K562 (cell line): ENCODE results near the gene POU3F1. TPM values are rescaled to one million over a fixed set of nuclear protein-coding genes. Genes with fewer than 3 reads are reported as not detected.

Source experiments
- CAMTA2 ChIP-seq: fragments of 250-450 bp; sonication (Bioruptor Pico); conservative IDR thresholded peaks from 2 replicates; pipeline ENCODE4 v1.5.1; 2022
- ID3 ChIP-seq, 2 experiments: fragments of 250-450 bp in 1 of 2; fragments of 450-650 bp in 1 of 2; sonication (Bioruptor Pico) in 1 of 2; IDR thresholded peaks; 2 replicates each; pipeline versions ENCODE4 v1.6.1 to v1.8.0; 2016 to 2021; ENCODE audit warnings: mild to moderate bottlenecking in 2 of 2, moderate library complexity in 2 of 2, missing compliant biosample characterization in 1 of 2, missing genetic modification characterization in 1 of 2
- KHSRP ChIP-seq: fragments of 450-650 bp; IDR thresholded peaks from 2 replicates; pipeline ENCODE4 v1.6.1; 2017
- MTF1 ChIP-seq: fragments of 250-450 bp; sonication (Bioruptor Pico); IDR thresholded peaks from 2 replicates; pipeline ENCODE4 v1.9.0; 2021; ENCODE audit warnings: moderate library complexity, mild to moderate bottlenecking, inconsistent platforms, borderline replicate concordance
- MYNN ChIP-seq, 2 experiments: sonication (generic); formaldehyde crosslinking in 1 of 2; IDR thresholded peaks; 2 replicates each; pipeline versions ENCODE4 v1.5.0 to v1.6.1; 2016 to 2020; ENCODE audit warnings: antibody characterized with exemption in 1 of 2, missing genetic modification reagents in 1 of 2
- NCOA6 ChIP-seq: fragments of 450-650 bp; IDR thresholded peaks from 2 replicates; pipeline ENCODE4 v1.6.1; 2017; ENCODE audit warnings: mild to moderate bottlenecking
- PHF20 ChIP-seq: fragments of 450-650 bp; IDR thresholded peaks from 2 replicates; pipeline ENCODE4 v1.6.1; 2018; ENCODE audit not compliant: partially characterized antibody
- PHF21A ChIP-seq: fragments of 450-650 bp; IDR thresholded peaks from 2 replicates; pipeline ENCODE4 v1.6.1; 2017; ENCODE audit warnings: low read depth, borderline replicate concordance
- REST ChIP-seq, 2 experiments: fragments of 450-650 bp; formaldehyde crosslinking in 1 of 2; IDR thresholded peaks; 2 replicates each; pipeline versions ENCODE4 v1.4.0 to v1.6.1; 2014 to 2020; ENCODE audit warnings: mild to moderate bottlenecking in 2 of 2, borderline replicate concordance in 1 of 2, low read depth in 1 of 2
- SETDB1 ChIP-seq: IDR thresholded peaks from one replicate; pipeline ENCODE4 v1.6.1; 2012; ENCODE audit warnings: low read length, control low read depth, inconsistent platforms
- SMARCA5 ChIP-seq: fragments of 450-650 bp; IDR thresholded peaks from 2 replicates; pipeline ENCODE4 v1.6.1; 2016
- SNIP1 ChIP-seq: fragments of 450-650 bp; IDR thresholded peaks from 2 replicates; pipeline ENCODE4 v1.7.1; 2017; ENCODE audit warnings: low read depth, mild to moderate bottlenecking
- STAT6 ChIP-seq: sonication (generic); formaldehyde crosslinking; IDR thresholded peaks from 2 replicates; pipeline ENCODE4 v1.8.1; 2023; ENCODE audit warnings: mild to moderate bottlenecking, missing genetic modification reagents
- SUPT5H ChIP-seq: fragments of 450-650 bp; IDR thresholded peaks from 2 replicates; pipeline ENCODE4 v1.6.1; 2016
- THRAP3 ChIP-seq: fragments of 450-650 bp; IDR thresholded peaks from 2 replicates; pipeline ENCODE4 v1.6.1; 2016; ENCODE audit warnings: mild to moderate bottlenecking, inconsistent platforms, borderline replicate concordance
- ZBTB26 ChIP-seq: fragments of 450-650 bp; formaldehyde crosslinking; IDR thresholded peaks from 2 replicates; pipeline ENCODE4 v1.4.0; 2022; ENCODE audit warnings: missing genetic modification characterization
- ZNF507 ChIP-seq: conservative IDR thresholded peaks from 2 replicates; pipeline ENCODE4 v1.6.1; 2017; ENCODE audit warnings: missing genetic modification characterization, missing compliant biosample characterization
- ZNF589 ChIP-seq: fragments of 200-800 bp; sonication (Bioruptor generic); IDR thresholded peaks from 2 replicates; pipeline ENCODE4 v1.6.1; 2016; ENCODE audit warnings: low read depth, missing genetic modification characterization, missing compliant biosample characterization
- polyA plus RNA-seq, 8 experiments: library from polyadenylated mRNA; depleted of rRNA in 4 of 8; stranded (reverse) in 5 of 8; unstranded in 3 of 8; fragments of >200 nt; fragmentation: Nextera tagmentation in 2 of 8; fragmentation: Illumina TruSeq in 1 of 8; extraction: Ambion mirVana in 2 of 8; extraction: Trizol in 1 of 8; gene quantifications; 2 replicates each; pipeline versions ENCODE4 v1.2.1 to v1.2.3, GENCODE V29; 2011 to 2014; ENCODE audit warnings: inconsistent platforms in 1 of 8, missing spikeins in 1 of 8
- total RNA-seq, 7 experiments: library from RNA; depleted of rRNA in 6 of 7; stranded (reverse); fragments of >200 nt in 6 of 7; fragmentation: Illumina TruSeq in 2 of 7; extraction: Trizol in 2 of 7; gene quantifications; 2 replicates each; pipeline versions ENCODE4 v1.2.1 to v1.2.3, GENCODE V29; 2011 to 2021; ENCODE audit warnings: low replicate concordance in 1 of 7

The POU3F1 gene
- total and polyA plus RNA-seq, 9 of the 15 experiments (the other 6 are each of a cell fraction or from before 2014, with no cell fraction given): 0.09 TPM; not detected in 8

- TF ChIP-seq ZNF589 (0 out of 2 replicates have a peak, but pooled peaks have one; percentile 14), SMARCA5 (no peak; the same call in 1 of the 2 replicates), SETDB1 (no peak), NCOA6 (no peak), STAT6 (CRISPR knock-in tag) (no peak), ZNF507 (tag) (no peak), PHF21A (no peak), ID3 (CRISPR knock-in tag; IDR thresholded peaks at IDR 0.05) (no peak), ID3 (tag; IDR thresholded peaks at IDR 0.05) (no peak), KHSRP (no peak), THRAP3 (no peak), CAMTA2 (no peak), ZBTB26 (CRISPR knock-in tag) (no peak), SUPT5H (no peak), MYNN (IDR thresholded peaks at IDR 0.05) (no peak), MYNN (CRISPR knock-in tag; IDR thresholded peaks at IDR 0.05) (no peak), REST (IDR thresholded peaks at IDR 0.05; ENCODE audit: borderline replicate concordance) (no peak), REST (CRISPR knock-in tag; IDR thresholded peaks at IDR 0.05; ENCODE audit: low read depth) (0 out of 2 replicates have a peak, but pooled peaks have one; percentile 14), SNIP1 (no peak), PHF20 (no peak), MTF1 (CRISPR knock-in tag) (no peak)
Measured at GRCh38 chr1:38000233-38000528, 46.4 kb downstream of the POU3F1 start (continued).
